HTERT RPE-1 (cell line): ENCODE results near the gene STRADA.
"Not testable (repeated sequence)": the region's sequence is repeated elsewhere in the genome, so short reads cannot be mapped to it uniquely, and the experiment has no call there.

ENCODE experiments used
- in situ Hi-C: fragments of 300-500 bp; cut with MboI; formaldehyde crosslinking; loops from 4 replicates; pipeline ENCODE4 v1.14.3; 2020; ENCODE audit warnings: low sequenced_read_pairs

Gene STRADA

DNA sequence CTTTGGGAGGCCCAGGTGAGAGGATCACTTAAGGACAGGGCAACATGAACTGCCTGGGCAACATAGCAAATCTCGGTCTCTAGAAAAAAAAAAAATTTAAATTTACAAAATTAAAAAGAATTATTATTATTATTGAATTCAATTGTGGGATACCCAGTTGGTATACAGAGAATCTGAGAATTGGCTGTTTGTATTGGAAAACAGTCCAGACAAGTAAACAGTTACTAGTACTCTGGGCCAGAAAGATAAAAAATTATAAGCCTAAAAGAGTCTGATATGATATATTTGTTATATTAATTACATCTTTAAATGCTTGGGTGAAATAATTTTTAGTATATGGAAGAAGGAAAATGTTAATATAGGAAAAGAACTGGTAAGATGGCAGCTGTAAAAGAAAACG, 16.8 kb upstream of the STRADA start:
- in situ Hi-C loops = no loop called here

GRCh38 chr17:63754046-63754445, 12.4 kb upstream of the STRADA start:
- in situ Hi-C loops = no loop called here

GRCh38 chr17:63753215-63753614, 11.6 kb upstream of the STRADA start:
- in situ Hi-C loops = no loop called here

GRCh38 chr17:63752707-63753106, 11.1 kb upstream of the STRADA start:
- in situ Hi-C loops = no loop called here

DNA sequence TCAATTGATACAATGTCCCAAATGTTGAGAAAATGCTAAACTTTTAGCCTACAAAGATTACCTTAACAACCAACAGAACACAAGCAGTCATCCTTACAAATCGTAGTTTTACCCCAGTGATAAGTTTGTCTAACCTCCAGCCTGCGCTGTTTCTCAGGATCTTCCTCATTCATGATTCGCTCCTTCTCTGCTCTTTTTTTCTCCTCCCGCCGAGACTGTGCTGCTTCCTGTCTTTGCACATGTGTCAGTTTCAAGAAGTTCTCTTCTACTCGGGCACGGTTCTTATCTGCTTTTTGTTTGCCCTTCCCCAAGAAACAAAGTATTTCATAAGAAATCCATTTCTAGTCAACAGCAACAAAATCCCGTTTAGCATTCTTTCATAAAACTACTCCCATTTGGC, 10.2 kb upstream of the STRADA start:
- in situ Hi-C loops = no loop called here

DNA sequence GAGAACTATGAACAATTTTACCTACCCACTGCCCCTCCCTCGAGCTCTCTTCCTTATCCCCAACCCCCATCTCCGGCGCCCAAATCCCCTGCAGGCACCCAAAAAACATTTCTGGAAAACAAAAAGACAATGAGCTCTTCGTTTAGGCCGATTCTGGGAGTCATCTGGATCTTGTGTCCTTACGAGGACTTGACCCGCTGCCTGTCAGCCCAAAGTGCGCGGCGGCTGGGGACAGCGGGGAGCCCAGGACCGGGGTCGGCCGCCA, 524 bp downstream of the STRADA start:
- in situ Hi-C loops = no loop called here

GRCh38 chr17:63740464-63741142, 996 bp downstream of the STRADA start:
- in situ Hi-C loops = no loop called here

GRCh38 chr17:63735691-63736090, 5.9 kb downstream of the STRADA start:
- in situ Hi-C loops = no loop called here

DNA sequence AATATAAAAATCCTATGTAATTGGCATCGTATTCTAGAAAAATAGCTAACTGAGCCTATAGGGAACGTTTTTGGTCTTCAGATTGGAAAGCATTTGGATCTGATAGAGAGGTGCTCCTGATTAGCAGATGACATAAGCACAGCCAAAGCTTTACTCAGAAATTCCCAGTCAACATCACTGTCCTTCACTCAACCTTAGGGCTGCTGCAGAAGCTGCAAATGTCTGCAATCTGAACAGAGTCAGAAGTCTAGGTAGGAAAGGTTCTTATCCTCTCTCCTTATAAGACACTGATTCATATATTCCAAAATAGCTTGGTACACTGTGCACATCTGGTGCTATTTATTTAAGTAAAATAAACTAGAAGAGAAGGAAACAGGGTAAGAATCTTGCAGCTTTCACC, 19.2 kb downstream of the STRADA start:
- in situ Hi-C loops = no loop called here

DNA sequence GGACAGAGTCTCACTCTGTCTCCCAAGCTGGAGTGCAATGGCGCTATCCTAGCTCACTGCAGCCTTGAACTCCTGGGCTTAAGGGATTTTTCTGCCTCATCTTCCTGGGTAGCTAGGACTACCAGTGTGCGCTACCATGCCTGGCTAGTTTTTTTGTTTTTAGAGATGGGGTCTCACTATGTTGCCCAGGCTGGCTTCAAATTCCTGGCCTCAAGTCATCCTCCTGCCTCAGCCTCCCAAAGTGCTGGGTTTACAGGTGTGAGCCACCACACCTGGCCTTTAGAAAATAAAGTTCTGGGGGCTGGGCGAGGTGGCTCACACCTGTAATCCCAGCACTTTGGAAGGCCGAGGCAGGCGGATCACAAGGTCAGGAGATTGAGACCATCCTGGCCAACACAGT, 21.4 kb downstream of the STRADA start:
- in situ Hi-C loops = not testable (repeated sequence)

GRCh38 chr17:63718988-63719387, 22.6 kb downstream of the STRADA start:
- in situ Hi-C loops = no loop called here

DNA sequence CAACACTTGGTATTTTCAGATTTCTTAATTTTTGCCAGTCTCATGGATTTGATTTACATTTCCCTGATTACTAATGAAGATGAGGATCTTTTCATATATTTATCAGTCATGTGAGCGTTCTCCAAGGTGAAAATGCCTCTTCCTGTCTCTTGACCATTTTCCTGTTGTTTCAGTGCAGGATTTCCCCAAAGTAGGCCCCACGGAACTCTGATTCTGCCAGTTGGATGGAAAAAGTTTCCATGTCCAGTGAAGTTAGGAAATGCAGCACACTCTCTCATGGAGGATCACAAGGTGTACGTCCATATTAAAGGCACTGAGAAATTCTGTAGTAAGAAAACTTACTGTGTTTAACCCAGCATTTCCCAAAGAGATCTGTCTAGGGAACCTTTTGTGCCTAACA, 25.2 kb downstream of the STRADA start:
- in situ Hi-C loops = no loop called here

DNA sequence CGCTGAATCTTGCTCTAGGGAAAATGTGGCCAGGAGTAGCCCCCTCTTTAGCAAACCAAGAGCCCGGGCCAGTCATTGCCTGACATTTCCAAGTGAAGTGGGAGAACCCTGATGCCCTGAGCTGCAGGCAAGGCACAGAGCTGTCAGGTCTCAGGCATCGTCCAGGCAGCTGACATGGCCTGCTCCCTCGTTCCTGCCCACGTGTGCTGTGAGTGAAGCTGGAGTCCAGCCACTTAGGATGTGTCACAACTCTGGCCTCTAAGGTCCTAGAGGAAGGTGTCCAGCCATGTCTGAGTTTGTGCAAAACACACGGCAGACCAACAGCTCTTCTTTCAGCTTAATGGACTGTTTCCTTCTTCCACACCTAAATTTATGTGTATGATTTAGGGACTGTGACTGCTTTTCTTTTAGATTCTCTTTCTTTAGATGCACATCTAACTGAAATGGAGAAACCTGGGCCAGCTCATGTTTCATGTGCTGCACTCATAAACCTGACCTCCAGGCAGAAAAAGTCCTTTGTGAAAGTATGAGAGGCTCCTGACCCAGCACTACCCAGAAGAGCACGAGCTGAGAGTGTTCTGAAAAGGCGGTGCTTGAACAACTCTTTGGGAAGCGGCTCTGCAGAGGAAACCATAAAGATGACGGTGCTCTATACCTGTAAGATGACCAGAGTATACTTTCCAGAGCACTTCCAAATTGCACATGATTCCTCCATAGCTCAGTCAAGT, 26.9 kb downstream of the STRADA start:
- in situ Hi-C loops = no loop called here

DNA sequence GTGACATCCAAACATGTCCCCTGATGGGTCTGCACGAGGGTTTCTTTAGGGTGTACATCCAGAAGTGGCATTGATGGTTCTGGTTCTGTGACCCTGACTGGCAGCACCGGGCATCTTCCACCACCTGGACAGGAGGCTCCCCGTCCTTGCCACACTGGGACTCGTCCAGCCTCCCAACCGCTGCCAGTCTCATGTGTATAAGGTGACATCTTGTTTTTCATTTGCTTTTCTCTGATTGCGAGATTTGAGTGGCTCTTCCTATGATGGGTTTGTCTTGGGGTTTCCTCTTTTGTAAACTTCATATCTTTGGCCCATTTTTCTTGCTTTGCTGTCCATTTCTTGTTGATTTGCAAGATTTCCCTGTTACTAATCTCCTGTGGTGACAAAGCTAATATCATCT, 32.5 kb downstream of the STRADA start:
- in situ Hi-C loops = no loop called here

DNA sequence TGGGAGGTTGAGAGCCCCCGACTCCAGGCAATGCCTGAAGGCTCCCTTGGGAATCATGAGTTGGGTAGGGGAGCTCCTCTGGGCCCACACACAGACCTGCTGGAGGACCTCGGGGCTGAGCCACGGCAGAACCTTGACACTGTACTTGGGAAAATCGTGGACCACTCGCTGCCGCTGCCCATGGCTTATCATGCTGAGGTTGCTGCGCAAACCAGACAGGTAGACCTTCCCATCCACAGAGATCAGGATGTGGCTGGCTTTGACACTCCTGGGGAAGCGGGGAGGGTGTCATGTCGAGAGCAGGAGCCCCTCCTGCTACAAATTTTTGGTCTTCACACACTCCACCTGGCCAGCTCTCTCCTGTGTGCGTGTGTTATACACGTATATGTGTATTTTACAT, 34.4 kb downstream of the STRADA start:
- in situ Hi-C loops = no loop called here

- in situ Hi-C loops = no loop called here
Measured at GRCh38 chr17:63706336-63707082, 35.1 kb downstream of the STRADA start.

GRCh38 chr17:63705657-63706056, 35.9 kb downstream of the STRADA start:
- in situ Hi-C loops = no loop called here

DNA sequence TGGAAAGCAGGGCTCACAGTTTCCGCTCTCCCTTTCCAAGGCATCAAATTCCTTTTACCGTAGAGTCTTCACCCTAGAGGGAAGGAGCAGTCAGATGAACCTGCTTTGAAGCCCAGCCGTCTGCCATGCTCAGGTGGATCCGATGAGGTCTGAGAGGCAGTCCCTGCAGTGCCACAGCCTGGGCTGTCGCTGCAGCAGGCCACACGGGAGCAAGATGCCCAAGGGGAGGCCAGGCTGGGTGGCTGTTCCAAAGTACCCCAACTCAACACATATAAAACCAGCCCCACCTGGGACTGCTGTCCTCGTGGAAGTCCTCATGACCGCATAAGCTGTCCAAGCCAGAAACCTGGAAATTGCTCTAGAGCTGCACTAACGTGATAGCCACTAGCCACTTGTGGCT, 36.8 kb downstream of the STRADA start:
- in situ Hi-C loops = no loop called here

- in situ Hi-C loops = no loop called here
Measured at GRCh38 chr17:63704259-63704576, 37.4 kb downstream of the STRADA start.

GRCh38 chr17:63703556-63704258, 37.9 kb downstream of the STRADA start:
- in situ Hi-C loops = no loop called here

GRCh38 chr17:63703029-63703428, 38.6 kb downstream of the STRADA start:
- in situ Hi-C loops = no loop called here

- in situ Hi-C loops = no loop called here
Measured at GRCh38 chr17:63702721-63703015, 38.9 kb downstream of the STRADA start.
